ENCODE results near the gene LILRA1.

Gene LILRA1

DNA sequence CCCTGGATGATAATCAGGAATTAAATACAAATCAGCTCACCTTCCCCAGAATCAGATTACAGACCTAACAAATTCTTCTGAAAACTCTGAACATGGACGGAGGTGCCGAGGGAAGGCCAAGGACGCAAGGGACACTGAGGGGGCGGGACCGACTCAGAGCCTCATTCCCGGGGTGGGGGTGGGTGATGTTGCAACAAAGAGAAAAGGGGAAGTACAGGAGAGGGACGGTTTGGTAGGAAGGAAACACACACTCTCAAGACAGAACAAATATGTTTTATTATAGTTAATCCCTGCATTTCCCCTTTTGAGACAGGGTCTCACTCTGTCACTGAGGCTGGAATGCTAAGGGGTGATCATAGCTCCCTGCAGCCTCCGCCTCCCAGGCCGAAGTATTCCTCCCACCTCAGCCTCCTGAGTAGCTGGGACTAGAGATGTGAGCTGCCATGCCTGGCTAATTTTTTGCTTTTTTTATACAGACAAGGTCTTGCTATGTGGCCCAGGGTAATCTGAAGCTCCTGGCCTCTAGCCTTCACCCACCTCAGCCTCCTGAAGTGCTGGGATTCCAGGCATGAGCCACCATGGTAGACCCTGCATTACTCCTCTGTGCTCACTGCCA is 20.6 kb upstream of the LILRA1 start:
- no peak overlapping the region for H3K4me3 ChIP-seq (ENCODE audit: low read depth, low read length, poor library complexity, severe bottlenecking)
- no peak overlapping the region for H3K9ac ChIP-seq (ENCODE audit: low read length)
- H3K9me2 ChIP-seq (ENCODE audit: low read depth, low read length): no peaks in the 10 kb centered on the region
- no peaks in the 10 kb centered on the region for H3K27me3 ChIP-seq (ENCODE audit: insufficient read depth, low read length)
- H3K79me2 ChIP-seq (ENCODE audit: insufficient read depth, low read length): no peaks in the 10 kb centered on the region
- H2AFZ ChIP-seq (ENCODE audit: low read length): no peak overlapping the region
- no peaks in the 10 kb centered on the region for H4K20me1 ChIP-seq (ENCODE audit: insufficient read depth, low read length)
- H3K4me2 ChIP-seq (ENCODE audit: low read length): no peak overlapping the region
- H3K4me1 ChIP-seq (ENCODE audit: insufficient read depth, low read length, severe bottlenecking): peaks cover 6% of the 10 kb centered on the region
- no peak overlapping the region for H3K27ac ChIP-seq (ENCODE audit: low read depth, low read length, poor library complexity, severe bottlenecking)
- no peaks in the 10 kb centered on the region for H3K36me3 ChIP-seq (ENCODE audit: insufficient read depth, low read length)
- TF ChIP-seq EZH2 (IDR thresholded peaks at IDR 0.05; ENCODE audit: borderline replicate concordance, low read length): no peak
- no peaks in the 10 kb centered on the region for H3F3A ChIP-seq (ENCODE audit: insufficient read depth, low read length)
- no peaks in the 10 kb centered on the region for H3K9me3 ChIP-seq (ENCODE audit: low read length)

DNA sequence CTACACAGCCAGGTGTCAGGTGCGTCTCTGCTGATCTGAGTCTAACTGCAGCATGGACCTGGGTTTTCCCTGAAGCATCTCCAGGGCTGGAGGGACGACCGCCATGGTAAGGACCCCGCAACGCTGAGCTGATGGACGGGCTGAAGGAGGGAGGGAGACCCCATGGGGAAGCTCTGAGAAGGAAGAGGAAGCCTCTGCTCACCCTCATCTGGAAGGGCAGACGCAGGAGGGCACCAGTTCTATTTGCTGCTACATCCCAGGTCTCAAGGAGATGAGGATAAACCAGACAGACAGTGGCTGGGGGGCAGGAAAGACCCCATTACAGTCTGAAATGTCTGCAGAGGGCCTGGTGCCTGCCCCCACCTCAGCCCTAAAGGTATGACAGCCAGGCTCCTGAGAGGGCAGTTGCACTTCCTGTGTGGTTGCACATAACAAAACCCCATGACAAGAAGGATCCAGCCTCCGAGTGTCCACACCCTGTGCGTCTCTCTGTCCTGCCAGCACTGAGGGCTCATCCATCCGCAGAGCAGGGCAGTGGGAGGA is 20.0 kb upstream of the LILRA1 start, which contains the start of gene LILRA2:
LILRA2 (plus strand) TSS at position 461 of the 543 bp plus-strand sequence. CDS start 89 bp downstream, outside the sequence.
- no peaks in the 10 kb centered on the region for H3F3A ChIP-seq (ENCODE audit: insufficient read depth, low read length)
- H3K27me3 ChIP-seq (ENCODE audit: insufficient read depth, low read length): no peaks in the 10 kb centered on the region
- H3K4me2 ChIP-seq (ENCODE audit: low read length): no peak within 1 kb of the TSS
- H3K4me1 ChIP-seq (ENCODE audit: insufficient read depth, low read length, severe bottlenecking): peaks cover 6% of the 10 kb centered on the region
- no peaks in the 10 kb centered on the region for H3K9me2 ChIP-seq (ENCODE audit: low read depth, low read length)
- no peak within 1 kb of the TSS for H3K4me3 ChIP-seq (ENCODE audit: low read depth, low read length, poor library complexity, severe bottlenecking)
- no peak within 1 kb of the TSS for H2AFZ ChIP-seq (ENCODE audit: low read length)
- H3K36me3 ChIP-seq (ENCODE audit: insufficient read depth, low read length): no peaks in the 10 kb centered on the region
- H3K9ac ChIP-seq (ENCODE audit: low read length): no peak within 1 kb of the TSS
- H4K20me1 ChIP-seq (ENCODE audit: insufficient read depth, low read length): no peaks in the 10 kb centered on the region
- H3K79me2 ChIP-seq (ENCODE audit: insufficient read depth, low read length): no peaks in the 10 kb centered on the region
- H3K27ac ChIP-seq (ENCODE audit: low read depth, low read length, poor library complexity, severe bottlenecking): no peak within 1 kb of the TSS
- TF ChIP-seq EZH2 (IDR thresholded peaks at IDR 0.05; ENCODE audit: borderline replicate concordance, low read length): no peak
- TF ChIP-seq, protein P1, sequence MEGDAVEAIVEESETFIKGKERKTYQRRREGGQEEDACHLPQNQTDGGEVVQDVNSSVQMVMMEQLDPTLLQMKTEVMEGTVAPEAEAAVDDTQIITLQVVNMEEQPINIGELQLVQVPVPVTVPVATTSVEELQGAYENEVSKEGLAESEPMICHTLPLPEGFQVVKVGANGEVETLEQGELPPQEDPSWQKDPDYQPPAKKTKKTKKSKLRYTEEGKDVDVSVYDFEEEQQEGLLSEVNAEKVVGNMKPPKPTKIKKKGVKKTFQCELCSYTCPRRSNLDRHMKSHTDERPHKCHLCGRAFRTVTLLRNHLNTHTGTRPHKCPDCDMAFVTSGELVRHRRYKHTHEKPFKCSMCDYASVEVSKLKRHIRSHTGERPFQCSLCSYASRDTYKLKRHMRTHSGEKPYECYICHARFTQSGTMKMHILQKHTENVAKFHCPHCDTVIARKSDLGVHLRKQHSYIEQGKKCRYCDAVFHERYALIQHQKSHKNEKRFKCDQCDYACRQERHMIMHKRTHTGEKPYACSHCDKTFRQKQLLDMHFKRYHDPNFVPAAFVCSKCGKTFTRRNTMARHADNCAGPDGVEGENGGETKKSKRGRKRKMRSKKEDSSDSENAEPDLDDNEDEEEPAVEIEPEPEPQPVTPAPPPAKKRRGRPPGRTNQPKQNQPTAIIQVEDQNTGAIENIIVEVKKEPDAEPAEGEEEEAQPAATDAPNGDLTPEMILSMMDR (IDR thresholded peaks at IDR 0.05; ENCODE audit: low read length): no peak
- H3K9me3 ChIP-seq (ENCODE audit: low read length): no peaks in the 10 kb centered on the region

DNA sequence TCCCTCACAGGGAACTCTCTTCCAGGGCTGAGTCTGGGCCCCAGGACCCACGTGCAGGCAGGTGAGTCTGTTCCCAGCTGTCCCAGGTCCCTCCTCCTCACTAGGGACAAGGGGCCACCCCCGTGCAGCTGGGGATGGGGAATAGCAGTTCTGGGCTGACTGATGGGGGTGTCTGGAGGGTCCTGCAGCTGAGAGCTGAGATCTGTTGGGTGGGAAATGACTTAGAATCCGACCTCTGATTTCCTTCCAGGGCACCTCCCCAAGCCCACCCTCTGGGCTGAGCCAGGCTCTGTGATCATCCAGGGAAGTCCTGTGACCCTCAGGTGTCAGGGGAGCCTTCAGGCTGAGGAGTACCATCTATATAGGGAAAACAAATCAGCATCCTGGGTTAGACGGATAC is 19.4 kb upstream of the LILRA1 start:
- H3K4me1 ChIP-seq (ENCODE audit: insufficient read depth, low read length, severe bottlenecking): peaks cover 6% of the 10 kb centered on the region
- H3K4me2 ChIP-seq (ENCODE audit: low read length): no peak overlapping the region

More for the DNA sequence above, 19.4 kb upstream of the LILRA1 start:
- Histone ChIP-seq H3K9me3 (ENCODE audit: low read length) (no peaks in the 10 kb centered on the region), H3F3A (ENCODE audit: insufficient read depth, low read length) (no peaks in the 10 kb centered on the region), H2AFZ (ENCODE audit: low read length) (no peak overlapping the region), H3K36me3 (ENCODE audit: insufficient read depth, low read length) (no peaks in the 10 kb centered on the region), H3K4me3 (ENCODE audit: low read depth, low read length, poor library complexity, severe bottlenecking) (no peak overlapping the region), H3K27me3 (ENCODE audit: insufficient read depth, low read length) (no peaks in the 10 kb centered on the region), H3K9me2 (ENCODE audit: low read depth, low read length) (no peaks in the 10 kb centered on the region), H3K9ac (ENCODE audit: low read length) (no peak overlapping the region), H3K27ac (ENCODE audit: low read depth, low read length, poor library complexity, severe bottlenecking) (no peak overlapping the region), H4K20me1 (ENCODE audit: insufficient read depth, low read length) (no peaks in the 10 kb centered on the region), H3K79me2 (ENCODE audit: insufficient read depth, low read length) (no peaks in the 10 kb centered on the region)
- TF ChIP-seq EZH2 (IDR thresholded peaks at IDR 0.05; ENCODE audit: borderline replicate concordance, low read length): no peak
- TF ChIP-seq, protein P1 (IDR thresholded peaks at IDR 0.05; ENCODE audit: low read length): no peak
